Neural progenitor cell (in vitro differentiated cells): ENCODE measurements around the gene PINLYP. TPM values are rescaled to one million over a fixed set of nuclear protein-coding genes. Genes with fewer than 3 reads are reported as not detected.

Experiments
- DNase-seq: peaks from one replicate; pipeline ENCODE4 v3.0.0-alpha.2; 2016; ENCODE audit warnings: low spot score
- H2AFZ ChIP-seq: fragments of 200-600 bp; sonication (generic); replicated peaks from 2 replicates; pipeline ENCODE4 v1.6.1; 2016; ENCODE audit warnings: antibody characterized with exemption
- H3F3A ChIP-seq: fragments of 200-600 bp; sonication (generic); 2 replicates; pipeline ENCODE4 v1.6.1; 2016; ENCODE audit warnings: antibody characterized with exemption, low read depth
- H3K27ac ChIP-seq: fragments of 200-600 bp; sonication (generic); 2 replicates; pipeline ENCODE4 v1.5.1; 2016; ENCODE audit warnings: mild to moderate bottlenecking
- H3K27me3 ChIP-seq: fragments of 200-600 bp; sonication (generic); 2 replicates; pipeline ENCODE4 v1.6.1; 2016; ENCODE audit warnings: mild to moderate bottlenecking, moderate library complexity
- H3K36me3 ChIP-seq: fragments of 200-600 bp; sonication (generic); 2 replicates; pipeline ENCODE4 v1.5.1; 2016
- H3K4me1 ChIP-seq: fragments of 200-600 bp; sonication (generic); 2 replicates; pipeline ENCODE4 v1.6.1; 2016; ENCODE audit warnings: mixed run types
- H3K4me2 ChIP-seq: fragments of 200-600 bp; sonication (generic); 2 replicates; pipeline ENCODE4 v1.6.1; 2016
- H3K4me3 ChIP-seq: fragments of 200-600 bp; sonication (generic); 2 replicates; pipeline ENCODE4 v1.5.1; 2016
- H3K79me2 ChIP-seq: fragments of 200-600 bp; sonication (generic); 2 replicates; pipeline ENCODE4 v1.6.1; 2016; ENCODE audit warnings: low read depth
- H3K9ac ChIP-seq: fragments of 200-600 bp; sonication (generic); 2 replicates; pipeline ENCODE4 v1.6.1; 2016
- H3K9me3 ChIP-seq: fragments of 200-600 bp; sonication (generic); 2 replicates; pipeline ENCODE4 v1.5.1; 2016; ENCODE audit warnings: low read depth
- H4K20me1 ChIP-seq: fragments of 200-600 bp; sonication (generic); 2 replicates; pipeline ENCODE4 v1.6.1; 2016; ENCODE audit warnings: low read depth
- H3K27ac Mint-ChIP-seq: 3 replicates; pipeline ENCODE4 v1.8.0; 2021; ENCODE audit warnings: mixed read lengths
- H3K27me3 Mint-ChIP-seq: 2 replicates; pipeline ENCODE4 v1.8.0; 2022; ENCODE audit warnings: low read depth, mild to moderate bottlenecking, inconsistent platforms, moderate library complexity, mixed read lengths; ENCODE audit not compliant: insufficient read depth
- H3K36me3 Mint-ChIP-seq: 3 replicates; pipeline ENCODE4 v1.8.0; 2021; ENCODE audit warnings: mixed read lengths
- H3K4me1 Mint-ChIP-seq: 3 replicates; pipeline ENCODE4 v1.8.0; 2021; ENCODE audit warnings: mixed read lengths
- H3K4me3 Mint-ChIP-seq: 3 replicates; pipeline ENCODE4 v1.8.0; 2021; ENCODE audit warnings: mild to moderate bottlenecking, moderate library complexity, mixed read lengths
- H3K9me3 Mint-ChIP-seq: 3 replicates; pipeline ENCODE4 v1.8.0; 2020; ENCODE audit warnings: mixed read lengths
- CTCF ChIP-seq: fragments of 200-600 bp; sonication (generic); IDR thresholded peaks from 2 replicates; pipeline ENCODE4 v1.5.1; 2017; ENCODE audit warnings: antibody characterized with exemption, mild to moderate bottlenecking
- EZH2 ChIP-seq: fragments of 200-600 bp; sonication (generic); IDR thresholded peaks from 2 replicates; pipeline ENCODE4 v1.6.1; 2017; ENCODE audit warnings: antibody characterized with exemption, mild to moderate bottlenecking, moderate library complexity
- EZH2phosphoT487 ChIP-seq: fragments of 200-600 bp; sonication (generic); IDR thresholded peaks from 2 replicates; pipeline ENCODE4 v1.6.1; 2017; ENCODE audit warnings: antibody characterized with exemption
- total RNA-seq: library from RNA; depleted of rRNA; stranded (reverse); fragments of >200 nt; gene quantifications from 2 replicates; pipeline ENCODE4 v1.2.3, GENCODE V29; 2015; ENCODE audit warnings: low replicate concordance

The PINLYP gene
- total RNA-seq, 1 donor from 2014 or later = 4.0 TPM

- peak within 1 kb of the TSS; percentile 77 for H2AFZ ChIP-seq
- peak within 1 kb of the TSS; percentile 76 for H3K27ac Mint-ChIP-seq
- H3K27ac ChIP-seq = no peak within 1 kb of the TSS
These were observed 48.4 kb upstream of the PINLYP start, which contains the start of gene ETHE1 for GRCh38 chr19:43526884-43527859. ETHE1 (minus strand) TSS chr19:43527201; CDS start chr19:43527177, 24 bp downstream.

GRCh38 chr19:43527860-43528622 lies 47.6 kb upstream of the PINLYP start:
- H2AFZ ChIP-seq = no peak overlapping the region

More at GRCh38 chr19:43526884-43527859, 48.4 kb upstream of the PINLYP start, which contains the start of gene ETHE1:
- H3K27me3 ChIP-seq = peaks cover 23% of the 10 kb centered on the region
- peak; percentile 47 for TF ChIP-seq EZH2
- TF ChIP-seq EZH2phosphoT487 = no peak
- peaks cover 9% of the 10 kb centered on the region for H3F3A ChIP-seq
- Mint-ChIP-seq H3K9me3 (no peaks in the 10 kb centered on the region), H3K4me3 (peak within 1 kb of the TSS; percentile 94), H3K4me1 (peaks cover 16% of the 10 kb centered on the region), H3K27me3 (peaks cover 4% of the 10 kb centered on the region), H3K36me3 (no peaks in the 10 kb centered on the region)
- H3K4me3 ChIP-seq = peak within 1 kb of the TSS; percentile 82
- no peaks in the 10 kb centered on the region for H3K79me2 ChIP-seq
- no peaks in the 10 kb centered on the region for H3K9me3 ChIP-seq
- H3K36me3 ChIP-seq = no peaks in the 10 kb centered on the region
- H3K4me1 ChIP-seq = peaks cover 11% of the 10 kb centered on the region
- peak within 1 kb of the TSS; percentile 92 for H3K4me2 ChIP-seq
- H4K20me1 ChIP-seq = peaks cover 13% of the 10 kb centered on the region
- peak; percentile 92 for DNase-seq
- H3K9ac ChIP-seq = no peak within 1 kb of the TSS

GRCh38 chr19:43532571-43532961 lies 43.0 kb upstream of the PINLYP start:
- Histone ChIP-seq H3K27me3 (peaks cover 9% of the 10 kb centered on the region), H4K20me1 (peaks cover 4% of the 10 kb centered on the region), H3K79me2 (no peaks in the 10 kb centered on the region), H3K9ac (no peak overlapping the region), H2AFZ (peak overlapping the region; percentile 31), H3K9me3 (no peaks in the 10 kb centered on the region), H3F3A (peaks cover 29% of the 10 kb centered on the region), H3K4me2 (peak overlapping the region; percentile 75), H3K4me3 (peak overlapping the region; percentile 42), H3K36me3 (no peaks in the 10 kb centered on the region), H3K27ac (no peak overlapping the region), H3K4me1 (no peaks in the 10 kb centered on the region)
- peaks cover 9% of the 10 kb centered on the region for H3K36me3 Mint-ChIP-seq
- peak overlapping the region; percentile 85 for H3K27ac Mint-ChIP-seq
- TF ChIP-seq EZH2 = no peak
- TF ChIP-seq EZH2phosphoT487 = no peak
- TF ChIP-seq CTCF = no peak
- H3K9me3 Mint-ChIP-seq = no peaks in the 10 kb centered on the region
- peak overlapping the region; percentile 93 for H3K4me3 Mint-ChIP-seq
- peaks cover 2% of the 10 kb centered on the region for H3K27me3 Mint-ChIP-seq
- no peak for DNase-seq
- H3K4me1 Mint-ChIP-seq = peaks cover 22% of the 10 kb centered on the region

More at GRCh38 chr19:43527860-43528622, 47.6 kb upstream of the PINLYP start:
- Mint-ChIP-seq H3K36me3 (no peaks in the 10 kb centered on the region), H3K27me3 (peaks cover 4% of the 10 kb centered on the region), H3K9me3 (no peaks in the 10 kb centered on the region), H3K4me3 (peak overlapping the region; percentile 30), H3K27ac (no peak overlapping the region), H3K4me1 (peaks cover 23% of the 10 kb centered on the region)
- H3K27me3 ChIP-seq = peaks cover 23% of the 10 kb centered on the region
- no peak overlapping the region for H3K9ac ChIP-seq
- no peak overlapping the region for H3K27ac ChIP-seq
- no peaks in the 10 kb centered on the region for H3K9me3 ChIP-seq
- H3K4me2 ChIP-seq = no peak overlapping the region
- H3F3A ChIP-seq = peaks cover 17% of the 10 kb centered on the region
- H4K20me1 ChIP-seq = peaks cover 13% of the 10 kb centered on the region
- H3K4me1 ChIP-seq = peaks cover 11% of the 10 kb centered on the region
- TF ChIP-seq CTCF = no peak
- TF ChIP-seq EZH2phosphoT487 = no peak
- TF ChIP-seq EZH2 = no peak
- no peak for DNase-seq
- H3K4me3 ChIP-seq = no peak overlapping the region
- no peaks in the 10 kb centered on the region for H3K79me2 ChIP-seq
- no peaks in the 10 kb centered on the region for H3K36me3 ChIP-seq
